Measurements from ENCODE around the gene MYPN. TPM values are rescaled to one million over a fixed set of nuclear protein-coding genes. Genes with fewer than 3 reads are reported as not detected.

Gene MYPN
- total RNA-seq, 1 donor from 2014 or later, result 124 TPM

DNA sequence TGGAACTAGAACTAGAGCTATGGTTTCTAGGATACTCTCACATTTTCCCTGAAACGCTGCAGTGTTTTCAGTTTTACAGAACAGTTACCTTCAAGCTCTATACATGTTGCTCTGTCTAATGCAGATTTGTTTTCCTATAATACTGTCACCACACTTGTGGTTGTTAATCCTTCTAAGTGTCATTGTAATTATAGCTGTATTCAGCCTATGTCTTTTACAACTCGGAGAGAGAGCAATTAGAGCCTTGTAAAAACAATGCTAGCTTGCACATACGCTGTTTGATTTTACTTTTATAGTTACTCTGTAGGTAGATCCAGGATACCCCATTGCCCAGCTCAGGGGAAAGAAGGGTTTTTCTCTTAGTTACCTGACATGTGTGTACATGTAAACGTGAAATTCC is 67.5 kb downstream of the MYPN start:
- H3K36me3 ChIP-seq, result peaks cover 23% of the 10 kb centered on the region
- no peak overlapping the region for H3K27ac ChIP-seq (replicated peaks)

GRCh38 chr10:68178592-68178991 is 69.3 kb downstream of the MYPN start:
- no peaks in the 10 kb centered on the region for H3K9me3 ChIP-seq (replicated peaks)
- no peak for TF ChIP-seq CTCF (IDR thresholded peaks at IDR 0.05; ENCODE audit: borderline replicate concordance)
- H3K36me3 ChIP-seq, result peaks cover 21% of the 10 kb centered on the region
- intact Hi-C loops (cut with micrococcal nuclease), result no loop called here
- H3K27me3 ChIP-seq (ENCODE audit: low read depth), result no peaks in the 10 kb centered on the region
- H3K4me1 ChIP-seq, result no peaks in the 10 kb centered on the region
- H3K4me3 ChIP-seq, result no peak overlapping the region
- H3K27ac ChIP-seq (replicated peaks), result no peak overlapping the region
- DNase-seq, result no peak

More for the DNA sequence above, 67.5 kb downstream of the MYPN start:
- Histone ChIP-seq H3K4me3 (no peak overlapping the region), H3K4me1 (peaks cover under 1% of the 10 kb centered on the region), H3K9me3 (replicated peaks) (no peaks in the 10 kb centered on the region), H3K27me3 (ENCODE audit: low read depth) (no peaks in the 10 kb centered on the region)
- TF ChIP-seq CTCF (IDR thresholded peaks at IDR 0.05; ENCODE audit: borderline replicate concordance), result no peak
- no peak for DNase-seq
- intact Hi-C loops (cut with micrococcal nuclease), result no loop called here

GRCh38 chr10:68179016-68179415 is 69.7 kb downstream of the MYPN start:
- Histone ChIP-seq H3K4me1 (no peaks in the 10 kb centered on the region), H3K27me3 (ENCODE audit: low read depth) (no peaks in the 10 kb centered on the region), H3K4me3 (no peak overlapping the region), H3K9me3 (replicated peaks) (no peaks in the 10 kb centered on the region), H3K27ac (replicated peaks) (no peak overlapping the region), H3K36me3 (peaks cover 20% of the 10 kb centered on the region)
- intact Hi-C loops (cut with micrococcal nuclease), result no loop called here
- no peak for TF ChIP-seq CTCF (IDR thresholded peaks at IDR 0.05; ENCODE audit: borderline replicate concordance)
- no peak for DNase-seq

- DNase-seq, result no peak
- Histone ChIP-seq H3K9me3 (replicated peaks) (no peaks in the 10 kb centered on the region), H3K4me1 (peaks cover 4% of the 10 kb centered on the region), H3K36me3 (peaks cover 7% of the 10 kb centered on the region), H3K27ac (replicated peaks) (no peak overlapping the region), H3K4me3 (no peak overlapping the region), H3K27me3 (ENCODE audit: low read depth) (no peaks in the 10 kb centered on the region)
- TF ChIP-seq CTCF (IDR thresholded peaks at IDR 0.05; ENCODE audit: borderline replicate concordance), result no peak
- intact Hi-C loops (cut with micrococcal nuclease), result no loop called here
Measured at GRCh38 chr10:68180490-68180889, 71.2 kb downstream of the MYPN start.

DNA sequence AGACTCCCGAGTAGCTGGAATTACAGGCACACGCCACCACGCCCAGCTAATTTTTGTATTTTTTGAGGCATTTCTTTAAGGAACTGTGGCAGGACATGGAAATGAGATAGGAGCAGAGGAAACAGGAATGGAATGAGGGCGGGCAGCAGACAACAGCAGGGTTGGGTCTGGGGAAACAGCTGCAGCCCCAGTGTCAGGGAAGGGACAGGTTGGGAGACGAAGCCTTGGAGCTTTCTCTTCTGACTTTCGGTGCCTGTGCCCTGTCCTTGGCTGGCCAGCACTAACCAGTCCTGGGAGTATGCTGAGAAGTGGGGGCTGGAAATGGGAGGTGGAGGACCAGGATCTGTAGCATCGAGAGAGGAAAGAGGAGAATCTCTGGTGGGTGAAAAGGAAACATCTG is 75.3 kb downstream of the MYPN start:
- H3K27ac ChIP-seq (replicated peaks), result no peak overlapping the region
- no peaks in the 10 kb centered on the region for H3K9me3 ChIP-seq (replicated peaks)
- no peak for TF ChIP-seq CTCF (IDR thresholded peaks at IDR 0.05; ENCODE audit: borderline replicate concordance)
- H3K36me3 ChIP-seq, result peaks cover 8% of the 10 kb centered on the region
- peaks cover 4% of the 10 kb centered on the region for H3K4me1 ChIP-seq
- H3K4me3 ChIP-seq, result no peak overlapping the region
- intact Hi-C loops (cut with micrococcal nuclease), result no loop called here
- DNase-seq, result no peak
- H3K27me3 ChIP-seq (ENCODE audit: low read depth), result no peaks in the 10 kb centered on the region

DNA sequence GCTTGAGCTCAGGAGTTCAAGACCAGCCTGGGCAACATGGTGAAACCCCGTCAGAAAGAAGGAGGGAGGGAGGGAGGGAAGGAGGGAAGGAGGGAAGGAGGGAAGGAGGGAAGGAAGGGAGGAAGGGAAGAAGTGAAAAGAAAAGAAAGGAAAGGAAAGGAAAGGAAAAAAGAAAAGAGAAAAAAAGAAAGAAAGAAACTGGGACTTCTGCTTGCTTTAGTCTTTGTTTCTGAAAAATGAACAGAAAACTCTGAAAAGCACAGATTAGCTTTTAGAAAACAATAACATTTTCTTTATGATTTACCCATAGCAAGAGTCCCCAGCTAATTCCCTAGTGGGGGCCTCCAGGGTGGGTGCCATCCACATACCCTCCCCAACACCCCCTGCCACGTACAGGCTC is 75.8 kb downstream of the MYPN start:
- DNase-seq, result no peak
- Histone ChIP-seq H3K4me1 (peaks cover 4% of the 10 kb centered on the region), H3K27me3 (ENCODE audit: low read depth) (no peaks in the 10 kb centered on the region), H3K9me3 (replicated peaks) (no peaks in the 10 kb centered on the region), H3K36me3 (peaks cover 12% of the 10 kb centered on the region), H3K27ac (replicated peaks) (no peak overlapping the region), H3K4me3 (no peak overlapping the region)
- intact Hi-C loops (cut with micrococcal nuclease), result no loop called here
- no peak for TF ChIP-seq CTCF (IDR thresholded peaks at IDR 0.05; ENCODE audit: borderline replicate concordance)
